ENCODE data around the gene SIRT2. TPM values are rescaled to one million over a fixed set of nuclear protein-coding genes. Genes with fewer than 3 reads are reported as not detected.

Gene SIRT2
- total and polyA plus RNA-seq, 3 experiments from 2014 or later, result 33.6 to 51.2 (median 36.5) TPM

GRCh38 chr19:38849860-38850435 lies 49.5 kb downstream of the SIRT2 start, which contains the start of gene HNRNPL:
Gene HNRNPL, minus strand, starts transcription at chr19:38849986. Its CDS starts 20 bp downstream, at chr19:38849966.
- POLR2A ChIA-PET, result interaction anchor here (0.6 to 4.8 kb wide), 14 partner anchors 8 to 1751 kb away, joined by 3 to 59 read pairs (median 6); partner anchors contain the start of genes ACTN4, ECH1, FAM98C and MRPS12
- Mint-ChIP-seq H3K27ac (peak within 1 kb of the TSS; percentile 78 to 100 (median 98)), H3K9me3 (no peaks in the 10 kb centered on the region), H3K27me3 (peaks cover 0 to 15% of the 10 kb centered on the region in 2 donors), H3K4me3 (peak within 1 kb of the TSS; percentile 60 to 97 (median 94)), H3K36me3 (peaks cover 8 to 55% (median 19%) of the 10 kb centered on the region in 3 donors), H3K4me1 (peaks cover 57 to 67% (median 64%) of the 10 kb centered on the region in 3 donors)
- H3K9me3 ChIP-seq (ENCODE audit: low read length), result no peaks in the 10 kb centered on the region
- CTCF ChIA-PET, result interaction anchor here (0.6 to 2.4 kb wide), 10 partner anchors 10 to 102 kb away, joined by 3 to 13 read pairs (median 4); partner anchors contain the start of gene RINL
- H3K27me3 ChIP-seq (ENCODE audit: insufficient read depth, low read length, poor library complexity, severe bottlenecking), result no peaks in the 10 kb centered on the region
- H3K4me1 ChIP-seq (ENCODE audit: insufficient read depth, low read length), result peaks cover 58% of the 10 kb centered on the region
- H3K27ac ChIP-seq (ENCODE audit: low read depth, low read length), result peak within 1 kb of the TSS; percentile 97
- peak; percentile 98 to 100 (median 100) for DNase-seq
- H3K36me3 ChIP-seq (ENCODE audit: insufficient read depth, low read length), result peaks cover 39% of the 10 kb centered on the region
- peak within 1 kb of the TSS; percentile 94 for H3K4me3 ChIP-seq (ENCODE audit: low read length)

GRCh38 chr19:38849147-38849859 lies 50.1 kb downstream of the SIRT2 start:
- ChIA-PET POLR2A (interaction anchor here (0.5 to 4.8 kb wide), 18 partner anchors 8 to 1751 kb away, joined by 3 to 59 read pairs (median 5); partner anchors contain the start of genes ACTN4, ECH1, FAM98C and MRPS12), CTCF (interaction anchor here (0.6 to 2.4 kb wide), 13 partner anchors 9 to 101 kb away, joined by 3 to 13 read pairs (median 4); partner anchors contain the start of genes ECH1, MRPS12, NFKBIB and RINL)
- Mint-ChIP-seq H3K9me3 (no peaks in the 10 kb centered on the region), H3K27ac (peak overlapping the region; percentile 78 to 100 (median 98)), H3K4me1 (peaks cover 59 to 69% (median 68%) of the 10 kb centered on the region in 3 donors), H3K36me3 (peaks cover 11 to 61% (median 21%) of the 10 kb centered on the region in 3 donors), H3K27me3 (peaks cover 0 to 15% of the 10 kb centered on the region in 2 donors), H3K4me3 (peak overlapping the region; percentile 60 to 97 (median 94))
- peak; percentile 94 to 99 (median 97) for DNase-seq
- Histone ChIP-seq H3K4me1 (ENCODE audit: insufficient read depth, low read length) (peaks cover 65% of the 10 kb centered on the region), H3K27ac (ENCODE audit: low read depth, low read length) (peak overlapping the region; percentile 83), H3K9me3 (ENCODE audit: low read length) (no peaks in the 10 kb centered on the region), H3K27me3 (ENCODE audit: insufficient read depth, low read length, poor library complexity, severe bottlenecking) (no peaks in the 10 kb centered on the region), H3K4me3 (ENCODE audit: low read length) (peak overlapping the region; percentile 88), H3K36me3 (ENCODE audit: insufficient read depth, low read length) (peaks cover 45% of the 10 kb centered on the region)

GRCh38 chr19:38848299-38849146 lies 50.9 kb downstream of the SIRT2 start:
- peak overlapping the region; percentile 78 to 100 (median 98) for H3K27ac Mint-ChIP-seq
- peaks cover 18 to 69% (median 28%) of the 10 kb centered on the region in 3 donors for H3K36me3 Mint-ChIP-seq
- Histone ChIP-seq H3K36me3 (ENCODE audit: insufficient read depth, low read length) (peaks cover 53% of the 10 kb centered on the region), H3K4me3 (ENCODE audit: low read length) (peak overlapping the region; percentile 88), H3K27ac (ENCODE audit: low read depth, low read length) (peak overlapping the region; percentile 83), H3K27me3 (ENCODE audit: insufficient read depth, low read length, poor library complexity, severe bottlenecking) (no peaks in the 10 kb centered on the region), H3K4me1 (ENCODE audit: insufficient read depth, low read length) (peaks cover 72% of the 10 kb centered on the region), H3K9me3 (ENCODE audit: low read length) (no peaks in the 10 kb centered on the region)
- CTCF ChIA-PET, result interaction anchor here (0.7 to 2.4 kb wide), 13 partner anchors 8 to 446 kb away, joined by 3 to 13 read pairs (median 4); partner anchors contain the start of genes ECH1, FAM98C, MRPS12 and NFKBIB
- peaks cover 65 to 73% (median 72%) of the 10 kb centered on the region in 3 donors for H3K4me1 Mint-ChIP-seq
- no peak for DNase-seq
- POLR2A ChIA-PET, result interaction anchor here (0.5 to 4.8 kb wide), 17 partner anchors 8 to 474 kb away, joined by 3 to 59 read pairs (median 5); partner anchors contain the start of genes ACTN4, ECH1, FAM98C and MRPS12
- H3K27me3 Mint-ChIP-seq, result peaks cover 0 to 15% of the 10 kb centered on the region in 2 donors
- no peaks in the 10 kb centered on the region for H3K9me3 Mint-ChIP-seq
- H3K4me3 Mint-ChIP-seq, result peak overlapping the region; percentile 60 to 97 (median 94)

GRCh38 chr19:38846097-38846496 lies 53.3 kb downstream of the SIRT2 start:
- H3K27me3 Mint-ChIP-seq, result peaks cover 0 to 16% of the 10 kb centered on the region in 2 donors
- CTCF ChIA-PET, result interaction anchor here (0.9 to 1.3 kb wide), 2 partner anchors 14 to 76 kb away, joined by 4 read pairs; partner anchors contain the start of gene ECH1
- peak overlapping the region in 5 of 8 donors; percentile 77 to 96 (median 90) for H3K27ac Mint-ChIP-seq
- no peak for DNase-seq
- H3K4me1 Mint-ChIP-seq, result peaks cover 72 to 83% (median 81%) of the 10 kb centered on the region in 3 donors
- H3K4me1 ChIP-seq (ENCODE audit: insufficient read depth, low read length), result peaks cover 84% of the 10 kb centered on the region
- H3K27ac ChIP-seq (ENCODE audit: low read depth, low read length), result no peak overlapping the region
- peaks cover 0 to 4% (median 2%) of the 10 kb centered on the region in 5 donors for H3K9me3 Mint-ChIP-seq
- no peaks in the 10 kb centered on the region for H3K27me3 ChIP-seq (ENCODE audit: insufficient read depth, low read length, poor library complexity, severe bottlenecking)
- no peak overlapping the region for H3K4me3 ChIP-seq (ENCODE audit: low read length)
- peaks cover 30 to 84% (median 37%) of the 10 kb centered on the region in 3 donors for H3K36me3 Mint-ChIP-seq
- no peaks in the 10 kb centered on the region for H3K9me3 ChIP-seq (ENCODE audit: low read length)
- peaks cover 69% of the 10 kb centered on the region for H3K36me3 ChIP-seq (ENCODE audit: insufficient read depth, low read length)
- POLR2A ChIA-PET, result interaction anchor here (1.4 to 3.6 kb wide), 2 partner anchors 20 to 24 kb away, joined by 7 to 21 read pairs; no protein-coding TSS in a partner anchor
- peak overlapping the region in 3 of 7 donors; percentile 21 to 43 (median 41) for H3K4me3 Mint-ChIP-seq

GRCh38 chr19:38845374-38846024 lies 53.9 kb downstream of the SIRT2 start:
- Mint-ChIP-seq H3K36me3 (peaks cover 30 to 86% (median 39%) of the 10 kb centered on the region in 3 donors), H3K27ac (peak overlapping the region in 7 of 8 donors; percentile 40 to 95 (median 87)), H3K27me3 (peaks cover 0 to 14% of the 10 kb centered on the region in 2 donors), H3K4me3 (peak overlapping the region in 6 of 7 donors; percentile 12 to 70 (median 38)), H3K9me3 (peaks cover 0 to 4% (median 2%) of the 10 kb centered on the region in 5 donors), H3K4me1 (peaks cover 73 to 83% (median 81%) of the 10 kb centered on the region in 3 donors)
- peaks cover 85% of the 10 kb centered on the region for H3K4me1 ChIP-seq (ENCODE audit: insufficient read depth, low read length)
- H3K9me3 ChIP-seq (ENCODE audit: low read length), result no peaks in the 10 kb centered on the region
- no peaks in the 10 kb centered on the region for H3K27me3 ChIP-seq (ENCODE audit: insufficient read depth, low read length, poor library complexity, severe bottlenecking)
- H3K4me3 ChIP-seq (ENCODE audit: low read length), result no peak overlapping the region
- ChIA-PET POLR2A (interaction anchor here (1.4 kb wide), 1 partner anchor 21 kb away, joined by 7 read pairs; no protein-coding TSS in a partner anchor), CTCF (no interaction called here)
- H3K27ac ChIP-seq (ENCODE audit: low read depth, low read length), result no peak overlapping the region
- no peak for DNase-seq
- peaks cover 75% of the 10 kb centered on the region for H3K36me3 ChIP-seq (ENCODE audit: insufficient read depth, low read length)

- H3K4me3 ChIP-seq (ENCODE audit: low read length), result no peak overlapping the region
- H3K27ac Mint-ChIP-seq, result peak overlapping the region; percentile 62 to 95 (median 86)
- H3K4me1 ChIP-seq (ENCODE audit: insufficient read depth, low read length), result peaks cover 86% of the 10 kb centered on the region
- H3K9me3 Mint-ChIP-seq, result peaks cover 0 to 4% (median 2%) of the 10 kb centered on the region in 5 donors
- CTCF ChIA-PET, result interaction anchor here (1.2 kb wide), 3 partner anchors 13 to 209 kb away, joined by 3 to 5 read pairs (median 3); no protein-coding TSS in a partner anchor
- peaks cover 34 to 95% (median 39%) of the 10 kb centered on the region in 3 donors for H3K36me3 Mint-ChIP-seq
- H3K36me3 ChIP-seq (ENCODE audit: insufficient read depth, low read length), result peaks cover 86% of the 10 kb centered on the region
- peak overlapping the region; percentile 20 to 76 (median 45) for H3K4me3 Mint-ChIP-seq
- H3K27me3 ChIP-seq (ENCODE audit: insufficient read depth, low read length, poor library complexity, severe bottlenecking), result no peaks in the 10 kb centered on the region
- DNase-seq, result no peak
- H3K27me3 Mint-ChIP-seq, result peaks cover 0 to 10% of the 10 kb centered on the region in 2 donors
- H3K9me3 ChIP-seq (ENCODE audit: low read length), result no peaks in the 10 kb centered on the region
- H3K4me1 Mint-ChIP-seq, result peaks cover 78 to 88% (median 81%) of the 10 kb centered on the region in 3 donors
- POLR2A ChIA-PET, result interaction anchor here (0.6 to 1.4 kb wide), 4 partner anchors 12 to 1116 kb away, joined by 3 to 7 read pairs (median 4); partner anchors contain the start of genes ACTN4 and ECH1
- H3K27ac ChIP-seq (ENCODE audit: low read depth, low read length), result no peak overlapping the region
These were observed 55.2 kb downstream of the SIRT2 start for GRCh38 chr19:38844093-38844686.

Data from CD8-positive, alpha-beta memory T cell (primary cell).